ENCODE measurements around the gene LCN9.
"Not testable (repeated sequence)": the region's sequence is repeated elsewhere in the genome, so short reads cannot be mapped to it uniquely, and the experiment has no call there.

The LCN9 gene

DNA sequence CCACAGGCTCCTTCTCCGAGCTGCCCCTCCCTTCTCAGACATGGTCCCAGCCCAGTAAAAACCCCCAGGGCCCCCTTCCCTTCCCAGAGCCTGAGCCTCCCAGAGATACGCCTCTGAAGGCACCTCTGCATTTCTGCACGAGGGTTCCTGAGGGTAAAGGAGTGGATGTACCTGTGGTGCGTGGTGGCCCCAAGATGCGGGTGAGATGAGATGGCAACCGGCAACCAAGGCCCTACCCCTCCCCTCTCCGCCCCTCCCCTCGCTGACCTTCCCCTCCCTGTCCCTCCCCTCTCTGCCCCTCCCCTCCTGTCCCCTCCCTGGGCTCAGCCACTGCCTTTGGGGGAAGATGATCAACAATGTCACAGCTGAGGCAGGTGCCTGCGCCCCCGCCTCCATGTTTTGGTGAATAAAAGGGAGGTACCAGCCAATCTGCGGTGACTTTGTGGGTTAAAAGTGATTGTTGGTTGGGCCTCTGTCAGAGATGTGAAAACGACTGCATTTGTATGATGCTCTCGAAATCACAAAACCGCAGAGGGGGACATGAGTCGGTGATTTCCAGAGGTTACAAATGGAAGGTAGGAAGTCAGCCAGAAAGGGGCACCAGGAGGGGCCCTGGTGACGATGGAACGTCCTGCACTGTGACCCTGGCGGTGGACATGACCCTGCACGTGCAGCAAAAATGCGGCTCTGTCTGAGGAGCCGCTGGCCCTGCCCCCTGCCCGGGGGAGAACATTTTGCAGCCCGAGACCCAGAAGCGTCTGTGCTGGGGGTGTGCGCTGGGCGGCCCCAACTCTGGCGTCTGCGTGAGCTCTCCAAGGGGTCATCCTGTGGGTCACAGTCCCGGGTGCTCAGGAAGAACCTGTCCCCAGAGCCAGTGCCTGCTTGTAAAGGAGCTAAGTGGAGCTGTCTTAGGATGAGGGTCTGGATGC is 3.7 kb downstream of the LCN9 start:
- Histone ChIP-seq H3K4me1 (ENCODE audit: control insufficient read depth, insufficient read depth, low read length) (no peaks in the 10 kb centered on the region), H3K36me3 (ENCODE audit: insufficient read depth, low read length) (no peaks in the 10 kb centered on the region), H3K27me3 (ENCODE audit: control insufficient read depth, insufficient read depth, low read length) (no peaks in the 10 kb centered on the region), H3K4me2 (ENCODE audit: low read length) (no peak overlapping the region), H3K9ac (ENCODE audit: low read depth, low read length) (no peak overlapping the region), H3K4me3 (ENCODE audit: low read length) (no peak overlapping the region), H3K9me3 (replicated peaks; ENCODE audit: low read length) (no peaks in the 10 kb centered on the region)

DNA sequence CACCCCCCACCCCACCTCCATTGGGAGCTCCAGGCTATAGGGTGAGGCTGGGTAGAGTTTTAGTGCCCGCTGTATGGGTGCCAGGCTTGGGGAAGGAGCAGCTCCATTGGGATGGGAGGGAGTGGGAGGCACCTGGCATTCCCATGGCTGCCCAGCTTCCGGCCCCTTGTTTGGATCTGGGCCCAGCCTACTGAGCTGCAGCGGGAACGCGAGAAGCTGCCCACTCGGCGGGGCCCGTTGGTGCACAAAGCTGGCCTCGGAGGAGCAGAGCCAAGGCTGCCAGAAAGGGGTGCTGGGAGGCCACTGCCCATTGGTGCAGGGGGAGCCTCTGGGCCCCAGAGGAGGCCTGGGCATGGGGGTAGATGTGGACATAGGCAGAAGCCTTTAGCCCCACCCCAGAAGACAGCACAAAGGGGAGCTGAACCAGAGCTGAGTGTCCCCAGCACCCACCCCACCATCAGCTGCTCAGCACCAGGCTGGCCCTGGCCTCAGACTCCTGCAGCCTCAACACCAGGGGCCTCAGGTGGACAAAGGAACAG is 4.4 kb downstream of the LCN9 start:
- H3K9ac ChIP-seq (ENCODE audit: low read depth, low read length), result no peak overlapping the region
- no peak overlapping the region for H3K4me2 ChIP-seq (ENCODE audit: low read length)
- no peaks in the 10 kb centered on the region for H3K36me3 ChIP-seq (ENCODE audit: insufficient read depth, low read length)
- H3K9me3 ChIP-seq (replicated peaks; ENCODE audit: low read length), result no peaks in the 10 kb centered on the region
- no peaks in the 10 kb centered on the region for H3K27me3 ChIP-seq (ENCODE audit: control insufficient read depth, insufficient read depth, low read length)
- no peaks in the 10 kb centered on the region for H3K4me1 ChIP-seq (ENCODE audit: control insufficient read depth, insufficient read depth, low read length)
- H3K4me3 ChIP-seq (ENCODE audit: low read length), result no peak overlapping the region

DNA sequence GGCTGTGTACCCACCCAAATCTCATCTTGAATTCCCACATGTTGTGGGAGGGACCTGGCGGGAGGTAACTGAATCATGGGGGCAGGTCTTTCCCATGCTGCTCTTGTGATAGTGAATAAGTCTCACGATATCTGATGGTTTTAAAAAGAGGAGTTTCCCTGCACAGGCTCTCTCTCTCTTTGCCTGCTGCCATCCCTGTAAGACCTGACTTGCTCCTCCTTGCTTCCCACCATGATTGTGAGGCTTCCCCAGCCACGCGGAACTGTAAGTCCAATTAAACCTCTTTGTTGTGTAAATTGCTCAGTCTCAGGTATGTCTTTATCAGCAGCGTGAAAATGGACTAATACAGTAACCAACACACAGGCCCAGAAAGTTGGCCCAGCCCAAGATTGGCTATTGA is 5.9 kb downstream of the LCN9 start:
- H3K9me3 ChIP-seq (replicated peaks; ENCODE audit: low read length); H3K27me3 ChIP-seq (ENCODE audit: control insufficient read depth, insufficient read depth, low read length); H3K4me1 ChIP-seq (ENCODE audit: control insufficient read depth, insufficient read depth, low read length); H3K4me2 ChIP-seq (ENCODE audit: low read length); H3K36me3 ChIP-seq (ENCODE audit: insufficient read depth, low read length); H3K9ac ChIP-seq (ENCODE audit: low read depth, low read length); H3K4me3 ChIP-seq (ENCODE audit: low read length): not testable (repeated sequence)

DNA sequence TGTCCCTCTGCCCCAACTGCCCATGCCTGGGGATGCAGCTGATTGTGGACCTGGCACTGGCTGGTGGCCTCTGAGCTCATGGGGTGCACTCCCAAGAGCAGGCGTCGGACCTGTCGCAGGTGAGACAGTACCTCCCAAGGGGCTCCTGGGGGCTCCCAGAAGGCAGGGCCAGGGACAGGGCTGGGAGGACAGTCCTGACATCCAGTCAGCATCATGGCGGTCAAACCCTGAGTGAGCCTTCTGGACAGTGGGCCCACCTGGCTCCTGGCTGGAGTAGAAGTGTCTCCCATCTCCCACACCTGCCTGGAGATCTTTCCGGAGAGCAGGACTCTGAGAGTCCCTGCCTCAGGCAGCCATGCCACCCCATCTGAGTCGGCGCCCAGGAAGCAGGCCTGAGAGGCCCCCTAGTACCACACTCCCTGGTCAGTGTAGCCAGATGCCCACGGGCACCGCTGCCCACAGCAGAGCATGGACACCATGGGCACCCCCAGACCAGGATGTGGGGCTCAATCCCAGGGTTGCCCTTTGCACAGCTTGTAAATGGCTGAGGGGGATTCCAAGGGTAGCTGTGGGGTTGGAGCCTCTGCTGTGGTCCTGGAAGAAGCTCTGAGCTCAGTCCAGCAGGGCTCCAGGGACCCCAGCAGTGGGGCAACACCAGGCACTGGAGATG is 6.6 kb downstream of the LCN9 start:
- Histone ChIP-seq H3K4me3 (ENCODE audit: low read length) (no peak overlapping the region), H3K36me3 (ENCODE audit: insufficient read depth, low read length) (no peaks in the 10 kb centered on the region), H3K27me3 (ENCODE audit: control insufficient read depth, insufficient read depth, low read length) (peaks cover 5% of the 10 kb centered on the region), H3K4me1 (ENCODE audit: control insufficient read depth, insufficient read depth, low read length) (no peaks in the 10 kb centered on the region), H3K9ac (ENCODE audit: low read depth, low read length) (no peak overlapping the region), H3K9me3 (replicated peaks; ENCODE audit: low read length) (no peaks in the 10 kb centered on the region), H3K4me2 (ENCODE audit: low read length) (no peak overlapping the region)

DNA sequence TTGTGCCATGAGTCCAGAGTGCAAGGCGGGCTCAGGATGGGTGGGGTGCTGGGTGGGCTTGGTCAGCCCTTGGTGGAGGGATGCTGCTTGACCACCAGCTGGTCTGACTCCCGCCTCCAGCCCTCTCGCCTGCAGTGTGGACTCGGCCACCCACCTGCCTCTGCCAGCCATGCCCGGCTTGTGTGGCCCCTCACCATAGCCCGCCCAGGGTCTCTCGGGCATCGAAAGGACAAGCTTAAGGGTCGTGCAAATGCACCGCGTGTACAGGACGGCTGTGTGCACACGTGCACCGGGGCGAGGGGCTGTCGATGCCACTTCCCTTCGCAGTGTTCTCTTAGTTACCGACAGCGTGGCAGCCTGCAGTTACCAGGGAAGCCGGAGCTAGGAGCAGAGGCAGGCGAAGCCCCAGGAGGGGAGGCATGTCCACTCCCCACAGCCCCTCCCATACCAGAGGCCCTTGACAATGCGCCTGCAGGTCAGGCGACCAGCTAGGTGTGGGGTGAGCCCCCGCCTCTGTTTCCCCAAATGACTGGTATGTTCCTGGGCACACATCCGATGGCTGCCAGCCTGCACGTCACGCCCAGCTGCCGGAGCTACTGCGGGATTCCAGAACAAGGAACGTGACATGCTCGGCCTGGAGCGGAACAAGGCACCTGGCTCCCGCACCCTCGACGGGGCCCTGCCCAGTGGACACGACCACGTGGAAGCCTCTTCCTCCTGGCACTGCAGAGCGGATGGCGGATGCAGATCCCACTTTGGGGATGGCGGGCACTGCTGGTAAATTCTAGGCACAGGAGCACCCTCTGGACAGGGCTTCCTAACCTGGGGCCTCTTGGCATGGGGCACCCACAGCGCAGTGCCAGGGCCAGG is 7.8 kb downstream of the LCN9 start:
- Histone ChIP-seq H3K4me1 (ENCODE audit: control insufficient read depth, insufficient read depth, low read length) (no peaks in the 10 kb centered on the region), H3K36me3 (ENCODE audit: insufficient read depth, low read length) (no peaks in the 10 kb centered on the region), H3K9ac (ENCODE audit: low read depth, low read length) (no peak overlapping the region), H3K9me3 (replicated peaks; ENCODE audit: low read length) (no peaks in the 10 kb centered on the region), H3K27me3 (ENCODE audit: control insufficient read depth, insufficient read depth, low read length) (peaks cover 5% of the 10 kb centered on the region), H3K4me3 (ENCODE audit: low read length) (no peak overlapping the region), H3K4me2 (ENCODE audit: low read length) (no peak overlapping the region)

DNA sequence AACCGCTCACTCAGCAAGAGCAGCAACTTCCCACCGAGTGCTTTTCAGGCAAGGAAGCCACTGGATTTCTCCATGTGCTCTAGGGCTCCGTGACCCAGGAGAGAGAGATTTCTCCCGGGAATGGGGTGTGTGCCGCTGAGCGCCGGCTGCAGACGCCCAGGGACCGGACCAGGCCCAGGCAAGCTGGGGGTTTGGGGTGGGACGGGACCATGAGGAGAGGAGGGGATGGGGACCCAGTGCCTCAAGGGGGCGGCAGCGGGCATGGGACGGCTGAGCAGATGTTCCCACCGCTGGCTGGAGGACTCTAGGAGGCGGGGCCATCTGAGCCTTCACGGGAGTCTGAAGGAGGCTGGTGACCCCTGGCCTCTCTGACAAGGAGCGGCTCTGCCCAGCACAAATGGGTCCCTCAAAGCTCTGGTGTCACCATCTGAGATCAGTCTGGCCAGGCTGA is 8.5 kb downstream of the LCN9 start:
- no peak overlapping the region for H3K4me2 ChIP-seq (ENCODE audit: low read length)
- no peaks in the 10 kb centered on the region for H3K36me3 ChIP-seq (ENCODE audit: insufficient read depth, low read length)
- H3K9ac ChIP-seq (ENCODE audit: low read depth, low read length), result no peak overlapping the region
- no peak overlapping the region for H3K4me3 ChIP-seq (ENCODE audit: low read length)
- H3K4me1 ChIP-seq (ENCODE audit: control insufficient read depth, insufficient read depth, low read length), result no peaks in the 10 kb centered on the region
- H3K9me3 ChIP-seq (replicated peaks; ENCODE audit: low read length), result no peaks in the 10 kb centered on the region
- peaks cover 5% of the 10 kb centered on the region for H3K27me3 ChIP-seq (ENCODE audit: control insufficient read depth, insufficient read depth, low read length)

DNA sequence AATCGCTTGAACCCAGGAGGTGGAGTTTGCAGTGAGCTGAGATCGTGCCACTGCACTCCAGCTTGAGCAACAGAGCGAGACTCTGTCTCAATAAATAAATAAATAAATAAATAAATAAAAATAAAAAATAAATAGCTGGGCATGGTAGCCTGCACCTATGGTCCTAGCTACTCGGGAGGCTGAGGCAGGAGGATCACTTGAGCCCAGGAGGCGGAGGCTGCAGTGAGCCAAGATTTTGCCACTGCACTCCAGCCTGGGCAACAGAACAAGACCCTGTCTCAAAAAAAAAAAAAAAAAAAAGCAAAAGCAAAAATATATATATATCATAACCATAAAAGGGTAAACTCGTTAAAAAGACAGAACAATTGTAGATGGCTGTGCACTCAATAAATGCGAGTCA is 9.7 kb downstream of the LCN9 start:
- not testable (repeated sequence) for H3K4me1 ChIP-seq (ENCODE audit: control insufficient read depth, insufficient read depth, low read length); H3K9ac ChIP-seq (ENCODE audit: low read depth, low read length); H3K4me3 ChIP-seq (ENCODE audit: low read length); H3K27me3 ChIP-seq (ENCODE audit: control insufficient read depth, insufficient read depth, low read length); H3K9me3 ChIP-seq (replicated peaks; ENCODE audit: low read length); H3K4me2 ChIP-seq (ENCODE audit: low read length); H3K36me3 ChIP-seq (ENCODE audit: insufficient read depth, low read length)

DNA sequence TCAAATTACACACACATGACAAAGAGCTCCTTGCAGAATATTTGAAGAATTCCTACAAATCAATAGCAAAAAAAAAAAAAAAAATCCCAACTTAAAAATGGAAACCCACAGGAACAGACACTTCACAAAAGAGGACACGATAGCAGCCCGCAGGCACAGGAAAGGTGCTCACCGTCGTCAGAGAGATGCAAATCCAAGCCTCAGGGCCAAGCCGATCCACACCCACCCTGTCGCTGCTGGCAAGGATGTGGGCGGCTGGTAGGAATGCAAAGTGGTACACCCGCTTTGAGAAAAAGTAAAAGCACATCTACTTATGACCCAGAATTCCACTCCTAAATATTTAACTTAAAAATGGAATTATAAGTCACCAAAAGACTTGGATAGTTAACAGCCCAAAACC is 10.8 kb downstream of the LCN9 start:
- H3K4me2 ChIP-seq (ENCODE audit: low read length), result no peak overlapping the region
- H3K4me3 ChIP-seq (ENCODE audit: low read length), result no peak overlapping the region
- H3K9ac ChIP-seq (ENCODE audit: low read depth, low read length), result no peak overlapping the region
- peaks cover 5% of the 10 kb centered on the region for H3K27me3 ChIP-seq (ENCODE audit: control insufficient read depth, insufficient read depth, low read length)
- no peaks in the 10 kb centered on the region for H3K9me3 ChIP-seq (replicated peaks; ENCODE audit: low read length)
- no peaks in the 10 kb centered on the region for H3K36me3 ChIP-seq (ENCODE audit: insufficient read depth, low read length)
- H3K4me1 ChIP-seq (ENCODE audit: control insufficient read depth, insufficient read depth, low read length), result no peaks in the 10 kb centered on the region

DNA sequence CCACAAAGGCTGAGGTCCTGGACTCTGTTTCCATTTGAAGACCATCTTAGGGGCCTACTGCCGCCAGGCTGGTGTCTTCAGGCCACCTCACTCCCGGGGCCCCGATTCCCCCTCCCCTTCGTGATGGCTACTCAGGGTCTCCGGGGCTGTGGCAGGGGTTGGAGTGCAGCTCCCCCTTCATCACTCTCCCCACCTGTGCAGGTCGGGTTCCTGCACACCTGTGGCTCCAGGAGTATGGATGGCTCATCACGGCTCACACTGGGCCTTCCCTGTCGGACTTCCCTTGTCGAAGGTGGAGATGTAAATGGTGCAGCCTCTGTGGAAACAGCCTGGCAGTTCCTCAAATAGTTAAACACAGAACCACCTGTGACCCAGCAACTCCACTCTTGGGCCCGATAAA is 11.9 kb downstream of the LCN9 start:
- Histone ChIP-seq H3K27me3 (ENCODE audit: control insufficient read depth, insufficient read depth, low read length) (peaks cover 5% of the 10 kb centered on the region), H3K9ac (ENCODE audit: low read depth, low read length) (no peak overlapping the region), H3K36me3 (ENCODE audit: insufficient read depth, low read length) (no peaks in the 10 kb centered on the region), H3K9me3 (replicated peaks; ENCODE audit: low read length) (no peaks in the 10 kb centered on the region), H3K4me1 (ENCODE audit: control insufficient read depth, insufficient read depth, low read length) (no peaks in the 10 kb centered on the region), H3K4me2 (ENCODE audit: low read length) (no peak overlapping the region), H3K4me3 (ENCODE audit: low read length) (no peak overlapping the region)

DNA sequence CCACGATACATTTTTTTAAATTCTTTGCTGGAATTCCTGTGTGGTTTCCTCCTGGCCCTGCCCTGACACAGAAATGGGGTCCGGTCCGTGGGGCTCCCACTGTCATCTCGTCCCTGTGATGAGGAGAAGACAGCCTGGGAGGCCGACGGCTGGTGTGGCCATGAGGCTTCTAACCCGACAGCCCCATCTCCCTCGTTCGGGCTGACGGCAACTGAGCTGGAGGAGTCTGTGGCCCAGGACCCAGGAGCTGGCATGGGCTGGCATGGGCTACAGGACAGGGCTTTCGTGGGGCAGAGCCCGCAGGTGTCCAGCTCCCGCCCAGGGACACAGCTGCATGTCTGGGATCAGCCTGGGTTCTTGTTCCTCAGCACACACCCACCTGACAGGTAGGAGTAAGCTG is 13.8 kb downstream of the LCN9 start:
- peaks cover 5% of the 10 kb centered on the region for H3K27me3 ChIP-seq (ENCODE audit: control insufficient read depth, insufficient read depth, low read length)
- H3K9ac ChIP-seq (ENCODE audit: low read depth, low read length), result no peak overlapping the region
- H3K36me3 ChIP-seq (ENCODE audit: insufficient read depth, low read length), result no peaks in the 10 kb centered on the region
- H3K9me3 ChIP-seq (replicated peaks; ENCODE audit: low read length), result no peaks in the 10 kb centered on the region
- H3K4me1 ChIP-seq (ENCODE audit: control insufficient read depth, insufficient read depth, low read length), result no peaks in the 10 kb centered on the region
- H3K4me3 ChIP-seq (ENCODE audit: low read length), result no peak overlapping the region
- no peak overlapping the region for H3K4me2 ChIP-seq (ENCODE audit: low read length)

DNA sequence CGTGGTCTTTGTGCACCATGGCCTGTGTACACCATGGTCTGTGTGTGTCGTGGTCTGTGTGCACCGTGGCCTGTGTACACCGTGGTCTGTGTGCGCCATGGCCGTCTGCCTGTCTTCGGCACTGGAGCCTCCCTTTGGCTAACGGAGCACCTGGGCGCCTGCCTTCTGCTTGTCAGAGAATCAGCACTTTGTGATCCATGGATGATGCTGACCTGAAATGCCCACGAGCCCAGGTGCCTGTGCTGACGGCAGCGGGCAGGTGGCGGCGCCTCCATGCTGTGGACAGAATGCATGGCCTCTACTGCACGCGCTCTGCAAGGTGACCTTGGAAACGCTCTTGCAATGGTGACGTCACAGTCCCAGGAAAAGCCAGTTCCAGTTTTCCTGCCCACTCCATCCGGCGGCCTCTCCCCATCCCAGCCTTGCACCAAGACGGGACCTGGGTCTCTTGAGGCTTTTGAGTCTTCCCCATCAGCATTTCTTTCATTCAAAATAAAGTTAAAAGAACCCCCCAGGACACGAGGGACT is 14.6 kb downstream of the LCN9 start:
- H3K9ac ChIP-seq (ENCODE audit: low read depth, low read length), result no peak overlapping the region
- H3K4me3 ChIP-seq (ENCODE audit: low read length), result no peak overlapping the region
- no peak overlapping the region for H3K4me2 ChIP-seq (ENCODE audit: low read length)
- no peaks in the 10 kb centered on the region for H3K4me1 ChIP-seq (ENCODE audit: control insufficient read depth, insufficient read depth, low read length)
- peaks cover 5% of the 10 kb centered on the region for H3K27me3 ChIP-seq (ENCODE audit: control insufficient read depth, insufficient read depth, low read length)
- no peaks in the 10 kb centered on the region for H3K36me3 ChIP-seq (ENCODE audit: insufficient read depth, low read length)
- no peaks in the 10 kb centered on the region for H3K9me3 ChIP-seq (replicated peaks; ENCODE audit: low read length)

All from skeletal muscle satellite cell (primary cell).